ENCODE data around the gene SPDYE17.
"Not testable (repeated sequence)": the region's sequence is repeated elsewhere in the genome, so short reads cannot be mapped to it uniquely, and the experiment has no call there.

DNA sequence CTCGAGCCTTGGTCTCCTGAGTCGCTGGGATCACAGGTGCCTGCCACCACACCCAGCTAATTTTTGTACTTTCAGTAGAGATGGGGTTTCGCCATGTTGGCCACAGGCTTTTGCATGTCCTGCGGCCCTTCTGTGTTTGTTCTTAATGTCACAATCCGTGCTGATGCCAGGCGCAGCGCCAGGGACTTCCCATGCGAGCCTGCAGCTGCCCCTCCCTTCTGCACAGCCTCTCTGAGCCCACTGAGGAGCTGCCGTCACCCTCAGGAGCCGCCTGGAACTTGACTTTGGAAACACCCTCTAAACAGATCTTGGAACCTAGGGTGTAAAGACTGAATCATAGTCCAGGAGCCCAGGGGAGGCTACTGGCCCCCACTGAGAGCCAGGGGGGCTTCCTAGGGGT lies 24.2 kb downstream of the SPDYE17 start:
- TF ChIP-seq CTCF (IDR thresholded peaks at IDR 0.05; ENCODE audit: borderline replicate concordance, extremely low read depth, low read length, poor library complexity, severe bottlenecking); EZH2 (IDR thresholded peaks at IDR 0.05; ENCODE audit: borderline replicate concordance, low read depth, low read length, severe bottlenecking): not testable (repeated sequence)
